CD8-positive, alpha-beta memory T cell (primary cell): Measurements from ENCODE around the gene KLHL33. TPM values are rescaled to one million over a fixed set of nuclear protein-coding genes. Genes with fewer than 3 reads are reported as not detected.

Experiments used
- CTCF ChIA-PET: fragments of 350-600 bp; sonication (Branson Sonifier 250); formaldehyde crosslinking; loops from one replicate; lab custom pipeline; 2021; ENCODE audit warnings: antibody characterized with exemption; lab: Charles Lee
- POLR2A ChIA-PET: fragments of 350-600 bp; sonication (Branson Sonifier 250); formaldehyde crosslinking; loops from one replicate; lab custom pipeline; 2021; ENCODE audit warnings: antibody characterized with exemption; lab: Charles Lee
- DNase-seq, 5 donors: peaks; one replicate each; pipeline versions ENCODE4 v3.0.0 to v3.0.0-alpha.2; 2020 to 2022; ENCODE audit warnings: mixed read lengths in 1 of 5
- H3K27ac ChIP-seq: one replicate; pipeline ENCODE4 v1.7.0; 2013; ENCODE audit warnings: low read depth, mild to moderate bottlenecking, low read length, moderate library complexity
- H3K27me3 ChIP-seq: 2 replicates; pipeline ENCODE4 v1.7.0; 2013; ENCODE audit warnings: low read length, mild to moderate bottlenecking; ENCODE audit not compliant: insufficient read depth, poor library complexity, severe bottlenecking
- H3K36me3 ChIP-seq: 2 replicates; pipeline ENCODE4 v1.7.0; 2013; ENCODE audit warnings: mild to moderate bottlenecking, low read length, moderate library complexity; ENCODE audit not compliant: insufficient read depth
- H3K4me1 ChIP-seq: 2 replicates; pipeline ENCODE4 v1.7.0; 2013; ENCODE audit warnings: mild to moderate bottlenecking, low read length, moderate library complexity; ENCODE audit not compliant: insufficient read depth
- H3K4me3 ChIP-seq: 2 replicates; pipeline ENCODE4 v1.7.0; 2013; ENCODE audit warnings: mild to moderate bottlenecking, low read length
- H3K9me3 ChIP-seq: 2 replicates; pipeline ENCODE4 v1.7.0; 2013; ENCODE audit warnings: mild to moderate bottlenecking, low read length
- H3K27ac Mint-ChIP-seq, 8 donors: one replicate each; pipeline ENCODE4 v1.8.0; 2020 to 2021; ENCODE audit warnings: mixed read lengths in 8 of 8, mild to moderate bottlenecking in 6 of 8, inconsistent platforms in 3 of 8, moderate library complexity in 3 of 8
- H3K27me3 Mint-ChIP-seq, 2 donors: one replicate each; pipeline ENCODE4 v1.8.0; 2020 to 2021; ENCODE audit warnings: mixed read lengths in 2 of 2, mild to moderate bottlenecking in 1 of 2, moderate library complexity in 1 of 2
- H3K36me3 Mint-ChIP-seq, 3 donors: one replicate each; pipeline ENCODE4 v1.8.0; 2020 to 2021; ENCODE audit warnings: mixed read lengths in 3 of 3, inconsistent platforms in 1 of 3, mild to moderate bottlenecking in 1 of 3
- H3K4me1 Mint-ChIP-seq, 3 donors: one replicate each; pipeline ENCODE4 v1.8.0; 2020 to 2021; ENCODE audit warnings: mixed read lengths in 3 of 3, inconsistent platforms in 1 of 3, mild to moderate bottlenecking in 1 of 3
- H3K4me3 Mint-ChIP-seq, 7 donors: one replicate each; pipeline ENCODE4 v1.8.0; 2020 to 2021; ENCODE audit warnings: mixed read lengths in 7 of 7, mild to moderate bottlenecking in 6 of 7, moderate library complexity in 4 of 7, inconsistent platforms in 2 of 7
- H3K9me3 Mint-ChIP-seq, 5 donors: one replicate each; pipeline ENCODE4 v1.8.0; 2020 to 2022; ENCODE audit warnings: mixed read lengths in 5 of 5, mild to moderate bottlenecking in 3 of 5, moderate library complexity in 2 of 5, inconsistent platforms in 1 of 5
- polyA plus RNA-seq: library from polyadenylated mRNA; unstranded; fragments of 300-500 nt; fragmentation: Illumina TruSeq; gene quantifications from one replicate; pipeline ENCODE4 v1.2.3, GENCODE V29; 2021
- total RNA-seq, 2 experiments: library from RNA; stranded (reverse); gene quantifications; one replicate each; pipeline ENCODE4 v1.2.3, GENCODE V29; 2021

KLHL33 gene, protein sequence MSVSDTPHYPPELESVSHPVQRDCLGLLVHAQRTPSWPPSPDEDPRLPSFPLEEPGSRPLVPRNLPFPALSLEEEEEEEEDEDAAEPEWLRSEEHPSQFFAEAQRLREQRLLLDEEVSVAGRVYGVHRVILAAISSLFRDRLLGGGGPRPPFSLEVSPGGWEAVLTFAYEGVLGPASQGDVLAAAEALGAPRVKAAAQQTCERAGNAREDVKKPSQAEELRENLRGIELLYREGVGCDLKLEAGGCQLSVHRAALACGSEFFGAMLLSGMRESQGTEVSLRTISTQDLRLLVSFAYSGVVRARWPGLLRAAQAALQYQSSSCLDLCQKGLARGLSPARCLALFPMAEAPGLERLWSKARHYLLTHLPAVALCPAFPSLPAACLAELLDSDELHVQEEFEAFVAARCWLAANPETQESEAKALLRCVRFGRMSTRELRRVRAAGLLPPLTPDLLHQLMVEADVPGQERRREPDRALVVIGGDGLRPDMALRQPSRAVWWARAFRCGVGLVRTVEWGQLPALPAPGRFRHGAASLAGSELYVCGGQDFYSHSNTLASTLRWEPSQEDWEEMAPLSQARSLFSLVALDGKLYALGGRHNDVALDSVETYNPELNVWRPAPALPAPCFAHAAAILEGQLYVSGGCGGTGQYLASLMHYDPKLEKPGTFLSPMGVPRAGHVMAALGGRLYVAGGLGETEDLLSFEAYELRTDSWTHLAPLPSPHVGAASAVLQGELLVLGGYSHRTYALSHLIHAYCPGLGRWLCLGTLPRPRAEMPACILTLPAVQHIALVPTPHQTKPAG
- total RNA-seq (under 1 TPM; 0.09 TPM), polyA plus RNA-seq (0.12 TPM)

DNA sequence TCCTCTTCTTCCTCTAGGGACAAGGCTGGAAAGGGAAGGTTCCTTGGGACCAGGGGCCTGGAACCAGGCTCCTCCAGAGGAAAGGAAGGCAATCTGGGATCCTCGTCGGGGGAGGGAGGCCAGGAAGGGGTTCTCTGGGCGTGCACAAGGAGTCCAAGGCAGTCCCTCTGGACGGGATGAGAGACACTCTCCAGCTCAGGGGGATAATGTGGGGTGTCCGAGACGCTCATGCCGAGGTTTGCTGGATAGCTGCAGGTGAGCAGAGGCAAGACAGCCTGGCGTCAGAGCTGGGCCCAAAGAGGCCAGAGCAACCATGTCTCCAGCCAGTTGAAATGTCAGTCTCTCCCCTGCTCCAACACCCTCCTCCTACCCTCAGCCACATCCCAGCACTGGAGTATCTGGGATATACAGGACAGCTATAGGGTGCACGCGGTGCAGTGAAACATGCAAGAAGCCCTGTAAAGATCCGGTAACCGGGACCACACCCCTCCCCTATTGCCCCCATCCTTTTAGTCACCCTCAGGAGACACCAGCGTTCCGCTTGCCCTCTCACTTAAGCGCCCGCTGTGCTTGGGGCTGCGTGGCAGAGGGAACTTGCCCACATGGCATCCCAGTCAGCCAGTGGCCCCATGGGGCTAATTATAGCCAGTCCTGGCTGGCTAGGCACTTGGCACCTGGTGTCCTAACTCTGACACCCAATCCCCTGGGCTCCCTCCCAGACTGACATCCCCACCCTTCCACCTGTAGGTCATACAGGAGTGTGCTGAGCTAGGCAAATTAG is at the start of gene KLHL33:
Gene KLHL33, minus strand, starts transcription at position 585 of the 781 bp plus-strand sequence. Its CDS starts 355 bp downstream, at position 230.
- H3K4me3 Mint-ChIP-seq, result no peak within 1 kb of the TSS
- peaks cover 6 to 9% (median 6%) of the 10 kb centered on the region in 3 donors for H3K4me1 Mint-ChIP-seq
- no peaks in the 10 kb centered on the region for H3K36me3 Mint-ChIP-seq
- Histone ChIP-seq H3K36me3 (no peaks in the 10 kb centered on the region), H3K4me1 (peaks cover 9% of the 10 kb centered on the region), H3K27ac (no peak within 1 kb of the TSS), H3K4me3 (no peak within 1 kb of the TSS), H3K27me3 (no peaks in the 10 kb centered on the region), H3K9me3 (no peaks in the 10 kb centered on the region)
- ChIA-PET POLR2A (no interaction called here), CTCF (interaction anchor here (1.0 to 1.4 kb wide), 2 partner anchors 10 to 22 kb away, joined by 3 read pairs; partner anchors contain the start of gene TEP1)
- DNase-seq, result no peak
- H3K9me3 Mint-ChIP-seq, result no peaks in the 10 kb centered on the region
- H3K27ac Mint-ChIP-seq, result no peak within 1 kb of the TSS
- no peaks in the 10 kb centered on the region for H3K27me3 Mint-ChIP-seq

DNA sequence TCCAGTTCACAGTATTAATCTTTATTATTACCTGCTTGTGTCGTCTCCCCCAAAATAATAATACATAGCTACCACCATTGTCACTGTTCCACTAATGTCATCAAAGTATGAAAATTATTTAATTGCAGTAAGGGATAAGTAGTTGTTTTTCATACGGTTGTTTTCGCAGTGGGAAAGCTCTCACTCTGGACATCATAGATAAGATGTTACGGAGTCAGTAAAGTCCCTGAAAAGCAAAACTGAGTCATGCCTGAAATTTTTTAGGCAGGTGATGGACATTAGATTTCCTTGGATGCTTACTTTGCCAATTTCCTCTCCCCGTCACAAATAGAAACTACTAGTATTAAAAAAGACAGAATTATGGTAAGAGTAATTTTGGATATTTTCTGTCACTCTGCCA is 46.4 kb upstream of the KLHL33 start:
- Histone ChIP-seq H3K27me3 (no peaks in the 10 kb centered on the region), H3K9me3 (no peaks in the 10 kb centered on the region), H3K4me3 (no peak overlapping the region), H3K36me3 (no peaks in the 10 kb centered on the region), H3K27ac (no peak overlapping the region), H3K4me1 (peaks cover 47% of the 10 kb centered on the region)
- H3K27me3 Mint-ChIP-seq, result no peaks in the 10 kb centered on the region
- no peaks in the 10 kb centered on the region for H3K9me3 Mint-ChIP-seq
- peak overlapping the region in 6 of 8 donors; percentile 38 to 73 (median 64) for H3K27ac Mint-ChIP-seq
- no peak for DNase-seq
- peaks cover 4 to 10% (median 8%) of the 10 kb centered on the region in 3 donors for H3K36me3 Mint-ChIP-seq
- no peak overlapping the region for H3K4me3 Mint-ChIP-seq
- H3K4me1 Mint-ChIP-seq, result peaks cover 66 to 90% (median 88%) of the 10 kb centered on the region in 3 donors
- POLR2A ChIA-PET, result no interaction called here
- CTCF ChIA-PET, result interaction anchor here (0.7 to 2.0 kb wide), 4 partner anchors 13 to 29 kb away, joined by 3 to 6 read pairs (median 4); partner anchors contain the start of gene PNP

DNA sequence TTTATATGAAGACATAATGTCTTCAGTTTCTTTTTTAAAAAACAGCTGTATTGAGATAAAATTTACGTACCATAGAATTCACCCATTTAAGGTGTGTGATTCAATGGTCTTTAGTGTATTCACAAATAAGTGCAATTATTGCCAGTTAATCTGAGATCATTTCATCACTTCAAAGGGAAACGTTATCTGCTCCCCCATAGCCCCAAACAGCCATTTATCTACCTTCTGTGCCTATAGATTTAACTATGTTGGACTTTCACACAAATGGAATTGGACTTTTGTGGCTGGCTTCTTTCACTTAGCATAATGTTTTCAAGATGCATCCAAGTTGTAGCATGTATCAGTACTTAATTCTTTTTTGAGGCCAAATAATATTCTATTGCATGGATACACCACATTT is 42.9 kb upstream of the KLHL33 start:
- H3K9me3 Mint-ChIP-seq, result no peaks in the 10 kb centered on the region
- H3K36me3 Mint-ChIP-seq, result peaks cover 32 to 45% (median 40%) of the 10 kb centered on the region in 3 donors
- Histone ChIP-seq H3K4me3 (no peak overlapping the region), H3K27ac (no peak overlapping the region), H3K27me3 (no peaks in the 10 kb centered on the region), H3K9me3 (no peaks in the 10 kb centered on the region), H3K36me3 (peaks cover 28% of the 10 kb centered on the region), H3K4me1 (peaks cover 70% of the 10 kb centered on the region)
- ChIA-PET POLR2A (no interaction called here), CTCF (interaction anchor here (2.0 kb wide), 1 partner anchor 9 kb away, joined by 7 read pairs; the partner anchor contains the start of gene PNP)
- peak overlapping the region in 7 of 8 donors; percentile 65 to 97 (median 87) for H3K27ac Mint-ChIP-seq
- peaks cover 75 to 100% (median 96%) of the 10 kb centered on the region in 3 donors for H3K4me1 Mint-ChIP-seq
- no peaks in the 10 kb centered on the region for H3K27me3 Mint-ChIP-seq
- DNase-seq, result no peak
- peak overlapping the region in 1 of 7 donors; percentile 25 for H3K4me3 Mint-ChIP-seq

DNA sequence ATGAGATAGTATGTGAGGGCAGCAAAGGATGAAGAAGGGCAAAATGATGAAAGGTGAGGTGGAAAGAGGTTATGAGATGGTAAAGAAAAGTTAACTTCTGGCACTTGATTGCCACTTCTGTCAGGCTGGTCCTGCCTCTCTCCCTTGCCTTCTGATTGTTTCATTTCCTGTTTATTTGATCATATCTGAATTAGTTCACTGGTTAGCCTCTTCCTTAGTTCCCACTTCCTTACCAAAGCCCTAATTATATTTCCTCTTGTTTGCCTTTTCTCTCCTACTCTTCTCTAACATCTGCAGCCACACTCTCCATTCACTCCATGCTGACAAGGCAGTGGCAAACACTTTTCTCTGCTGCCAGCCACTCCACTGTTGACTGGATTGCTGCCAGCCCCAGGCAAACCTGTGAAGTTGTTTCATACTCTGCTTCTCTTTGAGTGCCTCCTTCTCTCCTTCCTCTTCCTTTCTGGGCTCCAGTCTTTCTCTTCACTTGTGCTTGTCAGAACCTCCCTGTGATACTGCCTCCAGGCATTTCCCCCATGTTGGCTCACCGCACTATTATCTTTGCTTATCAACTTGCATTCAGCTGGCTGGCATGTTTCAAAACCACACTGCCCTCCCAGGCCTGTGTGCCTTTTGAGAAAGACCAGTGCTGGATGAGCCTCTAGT is 41.4 kb upstream of the KLHL33 start:
- Histone ChIP-seq H3K9me3 (no peaks in the 10 kb centered on the region), H3K27ac (peak overlapping the region; percentile 34), H3K27me3 (no peaks in the 10 kb centered on the region), H3K36me3 (peaks cover 41% of the 10 kb centered on the region), H3K4me1 (peaks cover 75% of the 10 kb centered on the region), H3K4me3 (peak overlapping the region; percentile 35)
- Mint-ChIP-seq H3K4me1 (peaks cover 79 to 99% (median 94%) of the 10 kb centered on the region in 3 donors), H3K36me3 (peaks cover 41 to 60% (median 49%) of the 10 kb centered on the region in 3 donors), H3K9me3 (no peaks in the 10 kb centered on the region), H3K27me3 (no peaks in the 10 kb centered on the region), H3K27ac (peak overlapping the region; percentile 83 to 96 (median 87)), H3K4me3 (peak overlapping the region; percentile 26 to 84 (median 73))
- ChIA-PET POLR2A (interaction anchor here (0.9 kb wide), 2 partner anchors 12 to 16 kb away, joined by 3 read pairs; partner anchors contain the start of gene PIP4P1), CTCF (interaction anchor here (1.3 kb wide), 1 partner anchor 16 kb away, joined by 4 read pairs; the partner anchor contains the start of gene PIP4P1)
- peak; percentile 26 to 57 (median 51) for DNase-seq

DNA sequence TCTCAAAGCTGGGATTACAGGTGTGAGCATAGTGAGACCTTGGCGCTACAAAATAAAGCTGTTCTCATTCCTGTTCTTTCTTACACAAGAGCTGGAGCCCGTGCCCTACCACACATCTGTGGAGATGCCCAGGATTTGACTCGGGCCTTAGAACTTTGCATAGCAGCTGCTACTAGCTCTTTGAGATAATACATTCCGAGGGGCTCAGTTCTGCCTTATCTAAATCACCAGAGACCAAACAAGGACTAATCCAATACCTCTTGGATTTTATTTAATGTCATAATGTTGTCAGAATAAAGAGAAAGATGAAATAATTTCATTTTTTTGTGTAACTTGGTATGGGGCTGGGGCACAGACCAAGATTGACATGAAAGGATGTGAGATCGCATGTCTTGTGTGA is 40.8 kb upstream of the KLHL33 start:
- H3K4me1 ChIP-seq, result peaks cover 79% of the 10 kb centered on the region
- H3K9me3 Mint-ChIP-seq, result no peaks in the 10 kb centered on the region
- POLR2A ChIA-PET, result interaction anchor here (0.6 to 0.9 kb wide), 2 partner anchors 15 to 516 kb away, joined by 3 read pairs; partner anchors contain the start of gene PIP4P1
- no peaks in the 10 kb centered on the region for H3K27me3 Mint-ChIP-seq
- peaks cover 44% of the 10 kb centered on the region for H3K36me3 ChIP-seq
- H3K4me1 Mint-ChIP-seq, result peaks cover 79 to 99% (median 94%) of the 10 kb centered on the region in 3 donors
- H3K36me3 Mint-ChIP-seq, result peaks cover 43 to 66% (median 51%) of the 10 kb centered on the region in 3 donors
- H3K9me3 ChIP-seq, result no peaks in the 10 kb centered on the region
- H3K27ac Mint-ChIP-seq, result peak overlapping the region; percentile 83 to 96 (median 87)
- peak overlapping the region; percentile 26 to 84 (median 73) for H3K4me3 Mint-ChIP-seq
- peak overlapping the region; percentile 35 for H3K4me3 ChIP-seq
- H3K27me3 ChIP-seq, result no peaks in the 10 kb centered on the region
- DNase-seq, result no peak
- CTCF ChIA-PET, result interaction anchor here (0.7 to 1.4 kb wide), 3 partner anchors 11 to 215 kb away, joined by 3 to 4 read pairs (median 4); partner anchors contain the start of gene PIP4P1
- H3K27ac ChIP-seq, result peak overlapping the region; percentile 34

DNA sequence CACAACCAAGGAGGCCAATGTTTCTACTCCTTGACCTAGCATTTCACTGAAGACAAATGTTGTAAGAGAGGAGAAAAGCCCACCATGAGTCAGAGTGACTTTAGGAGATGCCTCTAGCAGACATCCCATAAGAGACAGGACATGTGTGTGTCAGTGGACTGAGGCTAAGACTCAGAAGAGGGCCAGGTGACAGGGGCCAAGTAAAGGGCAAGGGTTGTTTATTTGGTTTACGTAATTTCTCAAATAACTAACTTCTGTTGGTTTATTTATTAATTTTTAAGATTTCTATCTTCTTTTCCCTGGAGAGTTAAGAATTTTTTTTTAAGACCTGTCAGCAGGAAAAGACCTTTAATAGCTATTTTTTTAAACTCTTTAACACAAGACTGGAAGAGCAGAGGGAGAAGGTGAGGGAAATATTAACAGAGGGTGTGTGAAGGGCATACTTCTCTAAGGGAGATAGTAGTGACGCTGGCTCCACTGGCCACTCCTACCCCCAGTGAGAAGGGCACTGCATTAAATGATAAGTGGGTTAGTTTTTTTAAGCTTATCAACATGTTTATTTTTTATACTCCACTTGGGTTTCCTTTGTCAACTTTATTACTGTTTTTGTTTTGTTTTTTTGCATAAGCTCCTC is 36.7 kb upstream of the KLHL33 start:
- peaks cover 70 to 84% (median 83%) of the 10 kb centered on the region in 3 donors for H3K4me1 Mint-ChIP-seq
- Histone ChIP-seq H3K4me1 (peaks cover 71% of the 10 kb centered on the region), H3K27me3 (no peaks in the 10 kb centered on the region), H3K36me3 (peaks cover 44% of the 10 kb centered on the region), H3K4me3 (no peak overlapping the region), H3K27ac (no peak overlapping the region), H3K9me3 (no peaks in the 10 kb centered on the region)
- H3K36me3 Mint-ChIP-seq, result peaks cover 39 to 80% (median 48%) of the 10 kb centered on the region in 3 donors
- no peaks in the 10 kb centered on the region for H3K27me3 Mint-ChIP-seq
- H3K4me3 Mint-ChIP-seq, result peak overlapping the region; percentile 54 to 100 (median 95)
- ChIA-PET POLR2A (interaction anchor here (1.6 kb wide), 1 partner anchor 11 kb away, joined by 9 read pairs; the partner anchor contains the start of gene PIP4P1), CTCF (interaction anchor here (1.0 to 1.3 kb wide), 2 partner anchors 17 to 18 kb away, joined by 3 read pairs; partner anchors contain the start of genes APEX1 and OSGEP)
- DNase-seq, result no peak
- H3K9me3 Mint-ChIP-seq, result no peaks in the 10 kb centered on the region
- peak overlapping the region; percentile 62 to 93 (median 89) for H3K27ac Mint-ChIP-seq
